Hematopoietic multipotent progenitor cell treated with erythropoietin and hydrocortisone succinate and interleukin-3 and kit ligand, for 4 days (in vitro differentiated cells): ENCODE measurements around the gene CPS1.

Experiments
- DNase-seq: peaks from one replicate; pipeline ENCODE4 v3.0.0-alpha.2; 2015

CPS1 gene

GRCh38 chr2:210713122-210713521, 156.7 kb downstream of the CPS1 start:
- DNase-seq = no peak

GRCh38 chr2:210715560-210716082, 159.2 kb downstream of the CPS1 start:
- DNase-seq = no peak

GRCh38 chr2:210718503-210718902, 162.1 kb downstream of the CPS1 start:
- no peak for DNase-seq

GRCh38 chr2:210722092-210722491, 165.7 kb downstream of the CPS1 start:
- no peak for DNase-seq

GRCh38 chr2:210727549-210727948, 171.2 kb downstream of the CPS1 start:
- peak; percentile 13 for DNase-seq
